RWPE1 (cell line): ENCODE data around the gene PKIG.

Source experiments
- CTCF ChIA-PET: fragments of 350-600 bp; sonication (Branson Sonifier 250); formaldehyde crosslinking; extraction: SDS; loops from one replicate; lab custom pipeline; 2021; lab: Yijun Ruan, JAX
- POLR2A ChIA-PET: fragments of 400-600 bp; formaldehyde crosslinking; extraction: SDS; loops from one replicate; lab custom pipeline; 2020; ENCODE audit warnings: antibody characterized with exemption; ENCODE audit not compliant: low non-redundant PET; lab: Yijun Ruan, JAX
- DNase-seq: peaks from one replicate; pipeline ENCODE4 v3.0.0; 2012; ENCODE audit warnings: low spot score
- H3K27ac ChIP-seq: fragments of 450-650 bp; 2 replicates; pipeline ENCODE4 v1.5.1; 2017
- CTCF ChIP-seq: fragments of 450-650 bp; conservative IDR thresholded peaks from 2 replicates; pipeline ENCODE4 v1.5.1; 2017; ENCODE audit warnings: low read depth, mild to moderate bottlenecking

PKIG gene

GRCh38 chr20:44666066-44666465 lies 83.7 kb downstream of the PKIG start:
- no peak for TF ChIP-seq CTCF
- no peak for DNase-seq
- CTCF ChIA-PET = interaction anchor here (1.1 kb wide), 1 partner anchor 17 kb away, joined by 4 read pairs; no protein-coding TSS in a partner anchor
- no peak overlapping the region for H3K27ac ChIP-seq
- POLR2A ChIA-PET = no interaction called here
